Measurements from ENCODE around the gene PDLIM4.

Gene PDLIM4

GRCh38 chr5:132269635-132270334 lies 12.3 kb downstream of the PDLIM4 start:
- no peak overlapping the region for H3K27ac ChIP-seq
- TF ChIP-seq ZFX (IDR thresholded peaks at IDR 0.05; ENCODE audit: borderline replicate concordance): no peak
- TF ChIP-seq CTCF (IDR thresholded peaks at IDR 0.05): no peak

GRCh38 chr5:132270335-132270665 lies 12.8 kb downstream of the PDLIM4 start:
- no peak overlapping the region for H3K27ac ChIP-seq
- TF ChIP-seq CTCF (IDR thresholded peaks at IDR 0.05) (no peak), ZFX (IDR thresholded peaks at IDR 0.05; ENCODE audit: borderline replicate concordance) (no peak)

GRCh38 chr5:132270706-132271105 lies 13.2 kb downstream of the PDLIM4 start:
- TF ChIP-seq CTCF (IDR thresholded peaks at IDR 0.05) (no peak), ZFX (IDR thresholded peaks at IDR 0.05; ENCODE audit: borderline replicate concordance) (no peak)
- no peak overlapping the region for H3K27ac ChIP-seq

- no peak for TF ChIP-seq ZFX (IDR thresholded peaks at IDR 0.05; ENCODE audit: borderline replicate concordance)
- no peak for TF ChIP-seq CTCF (IDR thresholded peaks at IDR 0.05)
- no peak overlapping the region for H3K27ac ChIP-seq
Measured at GRCh38 chr5:132271251-132272246, 14.1 kb downstream of the PDLIM4 start.

- H3K27ac ChIP-seq: no peak overlapping the region
- TF ChIP-seq ZFX (IDR thresholded peaks at IDR 0.05; ENCODE audit: borderline replicate concordance) (no peak), CTCF (IDR thresholded peaks at IDR 0.05) (peak; percentile 95)
Measured at GRCh38 chr5:132272311-132273210, 15.1 kb downstream of the PDLIM4 start.

- no peak for TF ChIP-seq ZFX (IDR thresholded peaks at IDR 0.05; ENCODE audit: borderline replicate concordance)
- no peak for TF ChIP-seq CTCF (IDR thresholded peaks at IDR 0.05)
- no peak overlapping the region for H3K27ac ChIP-seq
Measured at GRCh38 chr5:132273631-132274030, 16.1 kb downstream of the PDLIM4 start.

Measured in 22Rv1 (cell line).